ENCODE measurements around the gene TMTC2.

Gene TMTC2

GRCh38 chr12:82835217-82835616 is 148.5 kb downstream of the TMTC2 start:
- no peak for TF ChIP-seq CTCF (IDR thresholded peaks at IDR 0.05; ENCODE audit: insufficient read depth, low read length, poor library complexity, severe bottlenecking)
- TF ChIP-seq EZH2phosphoT487 (conservative IDR thresholded peaks at IDR 0.05; ENCODE audit: low read length): no peak
- H3K4me2 ChIP-seq (ENCODE audit: low read depth, low read length, poor library complexity, severe bottlenecking): no peak overlapping the region
- no peaks in the 10 kb centered on the region for H3F3A ChIP-seq (ENCODE audit: insufficient read depth)
- no peak overlapping the region for H3K9ac ChIP-seq (ENCODE audit: low read length)
- H3K9me3 ChIP-seq (ENCODE audit: insufficient read depth, low read length): no peaks in the 10 kb centered on the region
- no peaks in the 10 kb centered on the region for H3K79me2 ChIP-seq (ENCODE audit: insufficient read depth, low read length)
- no peak overlapping the region for H3K4me3 ChIP-seq (ENCODE audit: insufficient read depth, low read length, poor library complexity, severe bottlenecking)
- H3K27me3 ChIP-seq (ENCODE audit: low read length): no peaks in the 10 kb centered on the region
- H2AFZ ChIP-seq (ENCODE audit: low read depth, low read length, severe bottlenecking): no peak overlapping the region
- H3K27ac ChIP-seq (ENCODE audit: low read depth, low read length): no peak overlapping the region
- H3K36me3 ChIP-seq (ENCODE audit: low read length): no peaks in the 10 kb centered on the region
- H4K20me1 ChIP-seq (ENCODE audit: low read depth, low read length): no peaks in the 10 kb centered on the region
- no peaks in the 10 kb centered on the region for H3K9me2 ChIP-seq (replicated peaks; ENCODE audit: insufficient read depth, low read length)

GRCh38 chr12:82838131-82838551 is 151.4 kb downstream of the TMTC2 start:
- no peaks in the 10 kb centered on the region for H3K36me3 ChIP-seq (ENCODE audit: low read length)
- no peak overlapping the region for H3K27ac ChIP-seq (ENCODE audit: low read depth, low read length)
- H3K4me2 ChIP-seq (ENCODE audit: low read depth, low read length, poor library complexity, severe bottlenecking): no peak overlapping the region
- H2AFZ ChIP-seq (ENCODE audit: low read depth, low read length, severe bottlenecking): no peak overlapping the region
- no peaks in the 10 kb centered on the region for H3K9me2 ChIP-seq (replicated peaks; ENCODE audit: insufficient read depth, low read length)
- no peaks in the 10 kb centered on the region for H3K27me3 ChIP-seq (ENCODE audit: low read length)
- H3K4me3 ChIP-seq (ENCODE audit: insufficient read depth, low read length, poor library complexity, severe bottlenecking): no peak overlapping the region
- no peaks in the 10 kb centered on the region for H3F3A ChIP-seq (ENCODE audit: insufficient read depth)
- TF ChIP-seq EZH2phosphoT487 (conservative IDR thresholded peaks at IDR 0.05; ENCODE audit: low read length) (no peak), CTCF (IDR thresholded peaks at IDR 0.05; ENCODE audit: insufficient read depth, low read length, poor library complexity, severe bottlenecking) (no peak)
- no peaks in the 10 kb centered on the region for H3K9me3 ChIP-seq (ENCODE audit: insufficient read depth, low read length)
- no peaks in the 10 kb centered on the region for H4K20me1 ChIP-seq (ENCODE audit: low read depth, low read length)
- no peaks in the 10 kb centered on the region for H3K79me2 ChIP-seq (ENCODE audit: insufficient read depth, low read length)
- no peak overlapping the region for H3K9ac ChIP-seq (ENCODE audit: low read length)

GRCh38 chr12:82838827-82839226 is 152.1 kb downstream of the TMTC2 start:
- H3K27me3 ChIP-seq (ENCODE audit: low read length): no peaks in the 10 kb centered on the region
- TF ChIP-seq EZH2phosphoT487 (conservative IDR thresholded peaks at IDR 0.05; ENCODE audit: low read length) (no peak), CTCF (IDR thresholded peaks at IDR 0.05; ENCODE audit: insufficient read depth, low read length, poor library complexity, severe bottlenecking) (no peak)
- no peaks in the 10 kb centered on the region for H3K9me2 ChIP-seq (replicated peaks; ENCODE audit: insufficient read depth, low read length)
- H2AFZ ChIP-seq (ENCODE audit: low read depth, low read length, severe bottlenecking): no peak overlapping the region
- no peaks in the 10 kb centered on the region for H4K20me1 ChIP-seq (ENCODE audit: low read depth, low read length)
- no peak overlapping the region for H3K27ac ChIP-seq (ENCODE audit: low read depth, low read length)
- no peaks in the 10 kb centered on the region for H3K79me2 ChIP-seq (ENCODE audit: insufficient read depth, low read length)
- H3K4me2 ChIP-seq (ENCODE audit: low read depth, low read length, poor library complexity, severe bottlenecking): no peak overlapping the region
- no peaks in the 10 kb centered on the region for H3K9me3 ChIP-seq (ENCODE audit: insufficient read depth, low read length)
- H3K36me3 ChIP-seq (ENCODE audit: low read length): no peaks in the 10 kb centered on the region
- H3F3A ChIP-seq (ENCODE audit: insufficient read depth): no peaks in the 10 kb centered on the region
- H3K9ac ChIP-seq (ENCODE audit: low read length): no peak overlapping the region
- no peak overlapping the region for H3K4me3 ChIP-seq (ENCODE audit: insufficient read depth, low read length, poor library complexity, severe bottlenecking)

Data from SU-DHL-6 (cell line).